Neural crest cell (in vitro differentiated cells): Measurements from ENCODE around the gene NAGPA. TPM values are rescaled to one million over a fixed set of nuclear protein-coding genes. Genes with fewer than 3 reads are reported as not detected.

Experiments
- DNase-seq: peaks from one replicate; pipeline ENCODE4 v3.0.0; 2021; ENCODE audit warnings: low read depth, mixed read lengths, low spot score
- H3K27ac Mint-ChIP-seq: one replicate; pipeline ENCODE4 v1.8.0; 2021; ENCODE audit warnings: mild to moderate bottlenecking, mixed read lengths; ENCODE audit not compliant: unreplicated experiment
- H3K27me3 Mint-ChIP-seq: 2 replicates; pipeline ENCODE4 v1.8.0; 2021; ENCODE audit warnings: low read depth, mild to moderate bottlenecking, mixed read lengths
- H3K36me3 Mint-ChIP-seq: 2 replicates; pipeline ENCODE4 v1.8.0; 2021; ENCODE audit warnings: low read depth, mild to moderate bottlenecking, mixed read lengths
- H3K4me1 Mint-ChIP-seq: 2 replicates; pipeline ENCODE4 v1.8.0; 2021; ENCODE audit warnings: mixed read lengths
- H3K4me3 Mint-ChIP-seq: one replicate; pipeline ENCODE4 v1.8.0; 2021; ENCODE audit warnings: mild to moderate bottlenecking, mixed read lengths
- H3K9me3 Mint-ChIP-seq: 2 replicates; pipeline ENCODE4 v1.8.0; 2021; ENCODE audit warnings: mixed read lengths
- total RNA-seq: library from RNA; stranded (reverse); gene quantifications from 2 replicates; pipeline ENCODE4 v1.2.1, GENCODE V29; 2021
- TF ChIP-seq, protein P1 (sequence below): fragments of 200-600 bp; sonication (generic); conservative IDR thresholded peaks from 2 replicates; pipeline ENCODE4 v1.5.0; 2021; ENCODE audit warnings: antibody characterized with exemption, mild to moderate bottlenecking

The NAGPA gene
- total RNA-seq, 1 donor from 2014 or later, result 15.3 TPM

- Mint-ChIP-seq H3K9me3 (no peaks in the 10 kb centered on the region), H3K36me3 (no peaks in the 10 kb centered on the region), H3K27ac (no peak overlapping the region), H3K4me1 (no peaks in the 10 kb centered on the region), H3K27me3 (no peaks in the 10 kb centered on the region), H3K4me3 (no peak overlapping the region)
- DNase-seq, result no peak
- TF ChIP-seq, protein P1, sequence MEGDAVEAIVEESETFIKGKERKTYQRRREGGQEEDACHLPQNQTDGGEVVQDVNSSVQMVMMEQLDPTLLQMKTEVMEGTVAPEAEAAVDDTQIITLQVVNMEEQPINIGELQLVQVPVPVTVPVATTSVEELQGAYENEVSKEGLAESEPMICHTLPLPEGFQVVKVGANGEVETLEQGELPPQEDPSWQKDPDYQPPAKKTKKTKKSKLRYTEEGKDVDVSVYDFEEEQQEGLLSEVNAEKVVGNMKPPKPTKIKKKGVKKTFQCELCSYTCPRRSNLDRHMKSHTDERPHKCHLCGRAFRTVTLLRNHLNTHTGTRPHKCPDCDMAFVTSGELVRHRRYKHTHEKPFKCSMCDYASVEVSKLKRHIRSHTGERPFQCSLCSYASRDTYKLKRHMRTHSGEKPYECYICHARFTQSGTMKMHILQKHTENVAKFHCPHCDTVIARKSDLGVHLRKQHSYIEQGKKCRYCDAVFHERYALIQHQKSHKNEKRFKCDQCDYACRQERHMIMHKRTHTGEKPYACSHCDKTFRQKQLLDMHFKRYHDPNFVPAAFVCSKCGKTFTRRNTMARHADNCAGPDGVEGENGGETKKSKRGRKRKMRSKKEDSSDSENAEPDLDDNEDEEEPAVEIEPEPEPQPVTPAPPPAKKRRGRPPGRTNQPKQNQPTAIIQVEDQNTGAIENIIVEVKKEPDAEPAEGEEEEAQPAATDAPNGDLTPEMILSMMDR, result peak; percentile 44
Measured at GRCh38 chr16:5024632-5025031, 9.1 kb downstream of the NAGPA start.

- DNase-seq, result no peak
- Mint-ChIP-seq H3K27ac (no peak overlapping the region), H3K9me3 (no peaks in the 10 kb centered on the region), H3K36me3 (no peaks in the 10 kb centered on the region), H3K4me1 (no peaks in the 10 kb centered on the region), H3K27me3 (no peaks in the 10 kb centered on the region), H3K4me3 (no peak overlapping the region)
- TF ChIP-seq, protein P1, result no peak
Measured at GRCh38 chr16:5022521-5022920, 11.2 kb downstream of the NAGPA start.

DNA sequence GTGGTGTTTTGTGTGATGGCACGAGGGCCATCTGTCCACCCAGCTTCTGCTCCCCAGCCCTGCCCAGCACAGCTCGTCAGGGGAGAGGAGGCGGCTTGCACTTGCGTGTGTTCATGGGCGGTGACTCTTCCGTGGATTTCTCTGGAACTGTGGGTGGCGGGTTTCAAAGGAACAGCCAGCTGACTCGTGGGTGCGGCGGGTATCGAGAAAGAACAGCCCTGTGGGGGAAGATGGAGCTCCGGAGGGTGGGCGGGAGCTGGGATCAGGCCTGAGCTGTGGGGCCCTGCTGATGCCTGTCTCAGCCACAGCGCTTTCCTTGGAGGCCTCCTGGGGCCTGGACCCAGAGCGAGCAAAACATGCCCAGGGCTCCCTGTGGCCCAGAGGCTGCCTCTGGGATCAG lies 13.2 kb downstream of the NAGPA start:
- TF ChIP-seq, protein P1, result no peak
- DNase-seq, result no peak
- Mint-ChIP-seq H3K9me3 (no peaks in the 10 kb centered on the region), H3K36me3 (no peaks in the 10 kb centered on the region), H3K27me3 (no peaks in the 10 kb centered on the region), H3K4me1 (no peaks in the 10 kb centered on the region), H3K4me3 (no peak overlapping the region), H3K27ac (peak overlapping the region; percentile 86)

GRCh38 chr16:5019775-5020174 lies 14.0 kb downstream of the NAGPA start:
- Mint-ChIP-seq H3K9me3 (no peaks in the 10 kb centered on the region), H3K4me3 (no peak overlapping the region), H3K27me3 (no peaks in the 10 kb centered on the region), H3K4me1 (no peaks in the 10 kb centered on the region), H3K36me3 (no peaks in the 10 kb centered on the region), H3K27ac (no peak overlapping the region)
- no peak for DNase-seq
- TF ChIP-seq, protein P1, result no peak

GRCh38 chr16:5018793-5019192 lies 14.9 kb downstream of the NAGPA start:
- H3K36me3 Mint-ChIP-seq, result no peaks in the 10 kb centered on the region
- no peaks in the 10 kb centered on the region for H3K27me3 Mint-ChIP-seq
- no peaks in the 10 kb centered on the region for H3K9me3 Mint-ChIP-seq
- H3K4me3 Mint-ChIP-seq, result no peak overlapping the region
- H3K4me1 Mint-ChIP-seq, result no peaks in the 10 kb centered on the region
- no peak for DNase-seq
- peak overlapping the region; percentile 41 for H3K27ac Mint-ChIP-seq
- TF ChIP-seq, protein P1, result no peak

DNA sequence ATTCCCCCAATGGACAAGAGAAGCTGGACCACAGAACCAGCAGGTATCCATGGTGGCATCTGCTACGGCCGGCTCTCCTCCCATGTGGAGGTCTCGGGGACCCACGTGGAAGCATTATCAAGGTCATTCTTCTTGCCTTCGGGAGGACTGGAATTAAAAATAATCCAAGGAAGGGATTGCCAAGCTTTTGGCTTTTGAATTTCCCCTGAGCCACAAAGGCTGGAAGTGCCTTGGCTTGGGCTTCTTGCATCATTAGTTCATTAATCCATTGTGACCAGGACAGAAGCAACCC lies 16.1 kb downstream of the NAGPA start:
- Mint-ChIP-seq H3K4me1 (no peaks in the 10 kb centered on the region), H3K27ac (no peak overlapping the region), H3K4me3 (no peak overlapping the region), H3K27me3 (no peaks in the 10 kb centered on the region), H3K9me3 (no peaks in the 10 kb centered on the region), H3K36me3 (no peaks in the 10 kb centered on the region)
- DNase-seq, result no peak
- TF ChIP-seq, protein P1, result no peak
